GM23338 (cell line): ENCODE results near the gene AURKB. TPM values are rescaled to one million over a fixed set of nuclear protein-coding genes. Genes with fewer than 3 reads are reported as not detected.

ENCODE experiments used
- ATAC-seq: fragments of 200-7000 bp; cut with Tn5 transposase; 3 replicates; pipeline ENCODE4 v1.9.1; 2020
- DNase-seq: peaks from one replicate; pipeline ENCODE4 v3.0.0-alpha.2; 2015; ENCODE audit warnings: low spot score
- H2AFZ ChIP-seq: fragments of 200-600 bp; sonication (generic); 2 replicates; pipeline ENCODE4 v1.8.0; 2016; ENCODE audit warnings: antibody characterized with exemption, mild to moderate bottlenecking, moderate library complexity
- H3F3A ChIP-seq: fragments of 200-600 bp; sonication (generic); replicated peaks from 2 replicates; pipeline ENCODE4 v1.8.0; 2017; ENCODE audit warnings: antibody characterized with exemption, mixed run types, low read depth
- H3K27ac ChIP-seq: fragments of 200-600 bp; sonication (generic); 2 replicates; pipeline ENCODE4 v1.6.1; 2016; ENCODE audit warnings: low read depth
- H3K27me3 ChIP-seq: fragments of 200-600 bp; sonication (generic); 2 replicates; pipeline ENCODE4 v1.8.0; 2016; ENCODE audit warnings: mild to moderate bottlenecking, mixed run types, moderate library complexity; ENCODE audit not compliant: insufficient read depth
- H3K36me3 ChIP-seq: fragments of 200-600 bp; sonication (generic); 2 replicates; pipeline ENCODE4 v1.8.0; 2016; ENCODE audit warnings: mild to moderate bottlenecking; ENCODE audit not compliant: insufficient read depth
- H3K4me1 ChIP-seq: fragments of 200-600 bp; sonication (generic); 2 replicates; pipeline ENCODE4 v1.8.0; 2016; ENCODE audit warnings: mild to moderate bottlenecking, moderate library complexity; ENCODE audit not compliant: insufficient read depth
- H3K4me2 ChIP-seq: fragments of 200-600 bp; sonication (generic); 2 replicates; pipeline ENCODE4 v1.7.1; 2017; ENCODE audit warnings: mixed run types
- H3K4me3 ChIP-seq: fragments of 200-600 bp; sonication (generic); 2 replicates; pipeline ENCODE4 v1.6.1; 2016; ENCODE audit warnings: mixed run types
- H3K79me2 ChIP-seq: fragments of 200-600 bp; sonication (generic); replicated peaks from 2 replicates; pipeline ENCODE4 v1.8.0; 2017; ENCODE audit warnings: mild to moderate bottlenecking; ENCODE audit not compliant: insufficient read depth
- H3K9me2 ChIP-seq: fragments of 200-600 bp; sonication (generic); 2 replicates; pipeline ENCODE4 v1.8.0; 2017; ENCODE audit not compliant: insufficient read depth
- H4K20me1 ChIP-seq: fragments of 200-600 bp; sonication (generic); replicated peaks from 2 replicates; pipeline ENCODE4 v1.8.0; 2017; ENCODE audit warnings: mild to moderate bottlenecking; ENCODE audit not compliant: insufficient read depth
- H3K27ac Mint-ChIP-seq: 2 replicates; pipeline ENCODE4 v1.8.0; 2020; ENCODE audit warnings: inconsistent platforms, mild to moderate bottlenecking, moderate library complexity, mixed read lengths
- H3K27me3 Mint-ChIP-seq: 3 replicates; pipeline ENCODE4 v1.8.0; 2022; ENCODE audit warnings: low read depth, mild to moderate bottlenecking, moderate library complexity, mixed read lengths, inconsistent platforms; ENCODE audit not compliant: insufficient read depth, poor library complexity
- H3K36me3 Mint-ChIP-seq: 3 replicates; pipeline ENCODE4 v1.8.0; 2021; ENCODE audit warnings: low read depth, mild to moderate bottlenecking, inconsistent platforms, moderate library complexity, mixed read lengths
- H3K4me1 Mint-ChIP-seq: 3 replicates; pipeline ENCODE4 v1.8.0; 2020; ENCODE audit warnings: mild to moderate bottlenecking, inconsistent platforms, mixed read lengths
- H3K4me3 Mint-ChIP-seq: 3 replicates; pipeline ENCODE4 v1.8.0; 2021; ENCODE audit warnings: moderate library complexity, mild to moderate bottlenecking, inconsistent platforms, mixed read lengths
- H3K9me3 Mint-ChIP-seq: 3 replicates; pipeline ENCODE4 v1.8.0; 2020; ENCODE audit warnings: moderate library complexity, mild to moderate bottlenecking, inconsistent platforms, mixed read lengths
- CREB1 ChIP-seq: fragments of 250-450 bp; sonication (Bioruptor Pico); IDR thresholded peaks from 2 replicates; pipeline ENCODE4 v1.5.0; 2020; ENCODE audit warnings: low read depth, mild to moderate bottlenecking, moderate library complexity
- ETS1 ChIP-seq: IDR thresholded peaks from 2 replicates; pipeline ENCODE4 v1.6.1; 2016; ENCODE audit warnings: antibody characterized with exemption
- EZH2 ChIP-seq: fragments of 200-600 bp; sonication (generic); IDR thresholded peaks from one replicate; pipeline ENCODE4 v1.8.0; 2017; ENCODE audit warnings: antibody characterized with exemption, mild to moderate bottlenecking, low read depth; ENCODE audit not compliant: unreplicated experiment
- POLR2AphosphoS5 ChIP-seq: IDR thresholded peaks from 2 replicates; pipeline ENCODE4 v1.6.1; 2016; ENCODE audit warnings: antibody characterized with exemption, low read depth
- ZNF331 ChIP-seq: fragments of 250-450 bp; sonication (Bioruptor Pico); IDR thresholded peaks from 2 replicates; pipeline ENCODE4 v1.5.0; 2020; ENCODE audit warnings: low read depth, mild to moderate bottlenecking, moderate library complexity
- polyA plus RNA-seq: library from polyadenylated mRNA; unstranded; fragments of >200 nt; fragmentation: Nextera tagmentation; extraction: Ambion mirVana; gene quantifications from 2 replicates; pipeline ENCODE4 v1.2.1, GENCODE V29; 2016
- total RNA-seq: library from RNA; depleted of rRNA; stranded (reverse); fragments of >200 nt; shearing (Covaris generic); gene quantifications from 2 replicates; pipeline ENCODE4 v1.2.3, GENCODE V29; 2014
- TF ChIP-seq, protein P1 (sequence below): fragments of 250-450 bp; sonication (Bioruptor Pico); IDR thresholded peaks from 2 replicates; pipeline ENCODE4 v1.5.0; 2020; ENCODE audit warnings: mild to moderate bottlenecking, moderate library complexity

AURKB gene
- total and polyA plus RNA-seq, 2 experiments from 2014 or later = 135 to 212 TPM

- TF ChIP-seq, protein P1, sequence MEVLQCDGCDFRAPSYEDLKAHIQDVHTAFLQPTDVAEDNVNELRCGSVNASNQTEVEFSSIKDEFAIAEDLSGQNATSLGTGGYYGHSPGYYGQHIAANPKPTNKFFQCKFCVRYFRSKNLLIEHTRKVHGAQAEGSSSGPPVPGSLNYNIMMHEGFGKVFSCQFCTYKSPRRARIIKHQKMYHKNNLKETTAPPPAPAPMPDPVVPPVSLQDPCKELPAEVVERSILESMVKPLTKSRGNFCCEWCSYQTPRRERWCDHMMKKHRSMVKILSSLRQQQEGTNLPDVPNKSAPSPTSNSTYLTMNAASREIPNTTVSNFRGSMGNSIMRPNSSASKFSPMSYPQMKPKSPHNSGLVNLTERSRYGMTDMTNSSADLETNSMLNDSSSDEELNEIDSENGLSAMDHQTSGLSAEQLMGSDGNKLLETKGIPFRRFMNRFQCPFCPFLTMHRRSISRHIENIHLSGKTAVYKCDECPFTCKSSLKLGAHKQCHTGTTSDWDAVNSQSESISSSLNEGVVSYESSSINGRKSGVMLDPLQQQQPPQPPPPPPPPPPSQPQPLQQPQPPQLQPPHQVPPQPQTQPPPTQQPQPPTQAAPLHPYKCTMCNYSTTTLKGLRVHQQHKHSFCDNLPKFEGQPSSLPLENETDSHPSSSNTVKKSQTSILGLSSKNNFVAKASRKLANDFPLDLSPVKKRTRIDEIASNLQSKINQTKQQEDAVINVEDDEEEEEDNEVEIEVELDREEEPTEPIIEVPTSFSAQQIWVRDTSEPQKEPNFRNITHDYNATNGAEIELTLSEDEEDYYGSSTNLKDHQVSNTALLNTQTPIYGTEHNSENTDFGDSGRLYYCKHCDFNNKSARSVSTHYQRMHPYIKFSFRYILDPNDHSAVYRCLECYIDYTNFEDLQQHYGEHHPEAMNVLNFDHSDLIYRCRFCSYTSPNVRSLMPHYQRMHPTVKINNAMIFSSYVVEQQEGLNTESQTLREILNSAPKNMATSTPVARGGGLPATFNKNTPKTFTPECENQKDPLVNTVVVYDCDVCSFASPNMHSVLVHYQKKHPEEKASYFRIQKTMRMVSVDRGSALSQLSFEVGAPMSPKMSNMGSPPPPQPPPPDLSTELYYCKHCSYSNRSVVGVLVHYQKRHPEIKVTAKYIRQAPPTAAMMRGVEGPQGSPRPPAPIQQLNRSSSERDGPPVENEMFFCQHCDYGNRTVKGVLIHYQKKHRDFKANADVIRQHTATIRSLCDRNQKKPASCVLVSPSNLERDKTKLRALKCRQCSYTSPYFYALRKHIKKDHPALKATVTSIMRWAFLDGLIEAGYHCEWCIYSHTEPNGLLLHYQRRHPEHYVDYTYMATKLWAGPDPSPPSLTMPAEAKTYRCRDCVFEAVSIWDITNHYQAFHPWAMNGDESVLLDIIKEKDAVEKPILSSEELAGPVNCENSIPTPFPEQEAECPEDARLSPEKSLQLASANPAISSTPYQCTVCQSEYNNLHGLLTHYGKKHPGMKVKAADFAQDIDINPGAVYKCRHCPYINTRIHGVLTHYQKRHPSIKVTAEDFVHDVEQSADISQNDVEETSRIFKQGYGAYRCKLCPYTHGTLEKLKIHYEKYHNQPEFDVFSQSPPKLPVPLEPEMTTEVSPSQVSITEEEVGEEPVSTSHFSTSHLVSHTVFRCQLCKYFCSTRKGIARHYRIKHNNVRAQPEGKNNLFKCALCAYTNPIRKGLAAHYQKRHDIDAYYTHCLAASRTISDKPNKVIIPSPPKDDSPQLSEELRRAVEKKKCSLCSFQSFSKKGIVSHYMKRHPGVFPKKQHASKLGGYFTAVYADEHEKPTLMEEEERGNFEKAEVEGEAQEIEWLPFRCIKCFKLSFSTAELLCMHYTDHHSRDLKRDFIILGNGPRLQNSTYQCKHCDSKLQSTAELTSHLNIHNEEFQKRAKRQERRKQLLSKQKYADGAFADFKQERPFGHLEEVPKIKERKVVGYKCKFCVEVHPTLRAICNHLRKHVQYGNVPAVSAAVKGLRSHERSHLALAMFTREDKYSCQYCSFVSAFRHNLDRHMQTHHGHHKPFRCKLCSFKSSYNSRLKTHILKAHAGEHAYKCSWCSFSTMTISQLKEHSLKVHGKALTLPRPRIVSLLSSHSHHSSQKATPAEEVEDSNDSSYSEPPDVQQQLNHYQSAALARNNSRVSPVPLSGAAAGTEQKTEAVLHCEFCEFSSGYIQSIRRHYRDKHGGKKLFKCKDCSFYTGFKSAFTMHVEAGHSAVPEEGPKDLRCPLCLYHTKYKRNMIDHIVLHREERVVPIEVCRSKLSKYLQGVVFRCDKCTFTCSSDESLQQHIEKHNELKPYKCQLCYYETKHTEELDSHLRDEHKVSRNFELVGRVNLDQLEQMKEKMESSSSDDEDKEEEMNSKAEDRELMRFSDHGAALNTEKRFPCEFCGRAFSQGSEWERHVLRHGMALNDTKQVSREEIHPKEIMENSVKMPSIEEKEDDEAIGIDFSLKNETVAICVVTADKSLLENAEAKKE = no peak
- no peak for TF ChIP-seq ETS1
- no peak for TF ChIP-seq CREB1
Measured at GRCh38 chr17:8206536-8206935, 3.8 kb downstream of the AURKB start (continued).

- Histone ChIP-seq H3K27ac (no peak overlapping the region), H3K79me2 (peaks cover 30% of the 10 kb centered on the region), H3K36me3 (peaks cover 36% of the 10 kb centered on the region), H4K20me1 (peaks cover 17% of the 10 kb centered on the region), H2AFZ (no peak overlapping the region), H3F3A (peaks cover 44% of the 10 kb centered on the region), H3K9me2 (no peaks in the 10 kb centered on the region), H3K4me2 (no peak overlapping the region), H3K4me3 (no peak overlapping the region), H3K4me1 (peaks cover 12% of the 10 kb centered on the region), H3K27me3 (no peaks in the 10 kb centered on the region)
- no peak overlapping the region for H3K27ac Mint-ChIP-seq
- H3K4me1 Mint-ChIP-seq = peaks cover 7% of the 10 kb centered on the region; the same call in 2 of the 3 replicates
- H3K9me3 Mint-ChIP-seq = no peaks in the 10 kb centered on the region; the same call in 1 of the 3 replicates
- no peak for ATAC-seq
- peaks cover 28% of the 10 kb centered on the region for H3K27me3 Mint-ChIP-seq
- peaks cover 71% of the 10 kb centered on the region for H3K36me3 Mint-ChIP-seq
- no peak overlapping the region for H3K4me3 Mint-ChIP-seq
- no peak for DNase-seq
- no peak for TF ChIP-seq ZNF331 (CRISPR knock-in tag)
- TF ChIP-seq EZH2 = no peak
- no peak for TF ChIP-seq POLR2AphosphoS5
- TF ChIP-seq ETS1 = no peak
Measured at GRCh38 chr17:8204761-8205555, 5.4 kb downstream of the AURKB start.
